IMR-90 (cell line): ENCODE measurements around the gene C3orf70. TPM values are rescaled to one million over a fixed set of nuclear protein-coding genes. Genes with fewer than 3 reads are reported as not detected.

Experiments used
- ATAC-seq: fragments of 200-7000 bp; cut with Tn5 transposase; 2 replicates; pipeline ENCODE4 v1.9.1; 2020; ENCODE audit warnings: low read depth, mild to moderate bottlenecking, moderate library complexity
- BruUV-seq: library from RNA; stranded (reverse); fragments of 400-500 nt; replicated peaks from 2 replicates; lab custom pipeline; 2021; lab: Mats Ljungman, UMichigan
- CTCF ChIA-PET: fragments of 300-600 bp; formaldehyde crosslinking; extraction: SDS; loops from one replicate; lab custom pipeline; 2021; ENCODE audit warnings: antibody characterized with exemption; lab: Yijun Ruan, JAX
- POLR2A ChIA-PET: fragments of 300-600 bp; sonication (Branson Sonifier 250); formaldehyde crosslinking; loops from one replicate; lab custom pipeline; 2022; ENCODE audit warnings: antibody characterized with exemption; ENCODE audit not compliant: unreplicated experiment; lab: Charles Lee
- DNase-seq: peaks from one replicate; pipeline ENCODE4 v3.0.0; 2013
- H2AFZ ChIP-seq: replicated peaks from 2 replicates; pipeline ENCODE3; 2013; ENCODE audit warnings: low read length, mild to moderate bottlenecking; ENCODE audit not compliant: poor library complexity
- H2AK5ac ChIP-seq: 2 replicates; pipeline ENCODE4 v1.6.1; 2013; ENCODE audit warnings: low read depth, low read length, inconsistent platforms
- H2AK9ac ChIP-seq: replicated peaks from 2 replicates; pipeline ENCODE3; 2013; ENCODE audit warnings: mild to moderate bottlenecking, low read depth, low read length, moderate library complexity; ENCODE audit not compliant: poor library complexity
- H2BK120ac ChIP-seq: 2 replicates; pipeline ENCODE4 v1.6.1; 2013; ENCODE audit warnings: low read depth, low read length, inconsistent platforms
- H2BK15ac ChIP-seq: 3 replicates; pipeline ENCODE4 v1.6.1; 2013; ENCODE audit warnings: low read depth, low read length, inconsistent platforms
- H2BK20ac ChIP-seq: 2 replicates; pipeline ENCODE4 v1.6.1; 2013; ENCODE audit warnings: low read depth, mild to moderate bottlenecking, inconsistent platforms, low read length, moderate library complexity
- H2BK5ac ChIP-seq: 2 replicates; pipeline ENCODE4 v1.6.1; 2013; ENCODE audit warnings: mild to moderate bottlenecking, low read depth, low read length, inconsistent platforms; ENCODE audit not compliant: poor library complexity, severe bottlenecking
- H3K14ac ChIP-seq: replicated peaks from 2 replicates; pipeline ENCODE4 v1.6.1; 2013; ENCODE audit warnings: low read depth, low read length, inconsistent platforms
- H3K18ac ChIP-seq: 2 replicates; pipeline ENCODE4 v1.6.1; 2013; ENCODE audit warnings: low read depth, low read length, control low read depth
- H3K23ac ChIP-seq: 2 replicates; pipeline ENCODE4 v1.6.1; 2013; ENCODE audit warnings: low read depth, low read length, inconsistent platforms
- H3K27ac ChIP-seq: 2 replicates; pipeline ENCODE4 v1.5.1; 2013; ENCODE audit warnings: mild to moderate bottlenecking, control low read depth, low read length; ENCODE audit not compliant: insufficient read depth
- H3K27me3 ChIP-seq: 2 replicates; pipeline ENCODE4 v1.6.1; 2013; ENCODE audit warnings: low read length; ENCODE audit not compliant: control insufficient read depth, insufficient read depth
- H3K36me3 ChIP-seq: 2 replicates; pipeline ENCODE4 v1.6.1; 2013; ENCODE audit warnings: low read length, mixed read lengths; ENCODE audit not compliant: control insufficient read depth, insufficient read depth
- H3K4ac ChIP-seq: 2 replicates; pipeline ENCODE4 v1.6.1; 2013; ENCODE audit warnings: low read depth, low read length, inconsistent platforms
- H3K4me1 ChIP-seq: 2 replicates; pipeline ENCODE4 v1.6.1; 2013; ENCODE audit warnings: low read length, mixed read lengths; ENCODE audit not compliant: control insufficient read depth, insufficient read depth
- H3K4me2 ChIP-seq: 2 replicates; pipeline ENCODE4 v1.6.1; 2013; ENCODE audit warnings: low read depth, mild to moderate bottlenecking, control low read depth, low read length, moderate library complexity
- H3K4me3 ChIP-seq: 2 replicates; pipeline ENCODE4 v1.5.1; 2013; ENCODE audit warnings: low read depth, mild to moderate bottlenecking, control low read depth, low read length, moderate library complexity; ENCODE audit not compliant: insufficient read depth
- H3K56ac ChIP-seq: 2 replicates; pipeline ENCODE4 v1.6.1; 2013; ENCODE audit warnings: low read length, inconsistent platforms; ENCODE audit not compliant: insufficient read depth; ENCODE audit errors: extremely low read depth
- H3K79me1 ChIP-seq, 2 experiments: 2 replicates each; pipeline ENCODE4 v1.6.1; 2013; ENCODE audit warnings: low read length in 2 of 2, inconsistent platforms in 1 of 2, low read depth in 1 of 2
- H3K9ac ChIP-seq: 2 replicates; pipeline ENCODE4 v1.6.1; 2013; ENCODE audit warnings: low read depth, low read length, control low read depth
- H3K9me1 ChIP-seq: 2 replicates; pipeline ENCODE4 v1.6.1; 2013; ENCODE audit warnings: low read length, inconsistent platforms; ENCODE audit not compliant: insufficient read depth
- H3K9me3 ChIP-seq: 2 replicates; pipeline ENCODE4 v1.6.1; 2013; ENCODE audit warnings: low read length; ENCODE audit not compliant: control insufficient read depth, insufficient read depth
- H4K20me1 ChIP-seq: 2 replicates; pipeline ENCODE4 v1.6.1; 2013; ENCODE audit warnings: low read length, inconsistent platforms; ENCODE audit not compliant: insufficient read depth
- H4K5ac ChIP-seq: 2 replicates; pipeline ENCODE4 v1.6.1; 2013; ENCODE audit warnings: mild to moderate bottlenecking, low read depth, low read length, control low read depth
- H4K8ac ChIP-seq, 2 experiments: 2 replicates each; pipeline ENCODE4 v1.6.1; 2013; ENCODE audit warnings: low read depth in 2 of 2, low read length in 2 of 2, control low read depth in 1 of 2, inconsistent platforms in 1 of 2
- H4K91ac ChIP-seq: 2 replicates; pipeline ENCODE4 v1.6.1; 2013; ENCODE audit warnings: low read depth, low read length, inconsistent platforms; ENCODE audit not compliant: insufficient read depth
- BHLHE40 ChIP-seq: fragments of 150-350 bp; IDR thresholded peaks from 2 replicates; pipeline ENCODE4 v1.6.1; 2016; ENCODE audit warnings: mild to moderate bottlenecking, low read depth, low read length
- CEBPB ChIP-seq: IDR thresholded peaks from 2 replicates; pipeline ENCODE4 v1.6.1; 2012; ENCODE audit warnings: low read depth, low read length, improper control_type of control experiment
- CHD1 ChIP-seq: IDR thresholded peaks from 2 replicates; pipeline ENCODE4 v1.6.1; 2012; ENCODE audit warnings: low read depth, low read length, improper control_type of control experiment
- CTCF ChIP-seq: conservative IDR thresholded peaks from 2 replicates; pipeline ENCODE4 v1.5.1; 2012; ENCODE audit warnings: mild to moderate bottlenecking, low read depth, low read length, improper control_type of control experiment
- ELK1 ChIP-seq: fragments of 150-350 bp; IDR thresholded peaks from 2 replicates; pipeline ENCODE4 v1.6.1; 2016; ENCODE audit warnings: low read depth, mild to moderate bottlenecking, low read length, moderate library complexity, borderline replicate concordance
- FOS ChIP-seq: fragments of 150-350 bp; IDR thresholded peaks from 2 replicates; pipeline ENCODE4 v1.6.1; 2016; ENCODE audit warnings: low read depth, low read length
- MAFK ChIP-seq: IDR thresholded peaks from 2 replicates; pipeline ENCODE4 v1.6.1; 2012; ENCODE audit warnings: low read depth, low read length, improper control_type of control experiment
- MAZ ChIP-seq: IDR thresholded peaks from 2 replicates; pipeline ENCODE4 v1.6.1; 2012; ENCODE audit warnings: low read depth, mild to moderate bottlenecking, low read length, improper control_type of control experiment, moderate library complexity, borderline replicate concordance
- MXI1 ChIP-seq: IDR thresholded peaks from 2 replicates; pipeline ENCODE4 v1.6.1; 2012; ENCODE audit warnings: low read depth, mild to moderate bottlenecking, low read length, moderate library complexity, borderline replicate concordance
- NFE2L2 ChIP-seq: fragments of 150-350 bp; IDR thresholded peaks from 2 replicates; pipeline ENCODE4 v1.6.1; 2016; ENCODE audit warnings: low read depth, mild to moderate bottlenecking, low read length
- POLR2A ChIP-seq: IDR thresholded peaks from 2 replicates; pipeline ENCODE4 v1.6.1; 2012; ENCODE audit warnings: mild to moderate bottlenecking, low read depth, low read length
- RAD21 ChIP-seq: IDR thresholded peaks from 2 replicates; pipeline ENCODE4 v1.6.1; 2012; ENCODE audit warnings: low read length, improper control_type of control experiment
- RCOR1 ChIP-seq: IDR thresholded peaks from 2 replicates; pipeline ENCODE4 v1.6.1; 2012; ENCODE audit warnings: mild to moderate bottlenecking, low read length, improper control_type of control experiment; ENCODE audit not compliant: insufficient replicate concordance
- RFX5 ChIP-seq: IDR thresholded peaks from 2 replicates; pipeline ENCODE4 v1.8.0; 2012; ENCODE audit warnings: low read depth, mild to moderate bottlenecking, low read length, moderate library complexity
- SMC3 ChIP-seq: fragments of 150-350 bp; IDR thresholded peaks from 2 replicates; pipeline ENCODE4 v1.6.1; 2016; ENCODE audit warnings: low read depth, mild to moderate bottlenecking, antibody characterized with exemption, low read length, moderate library complexity
- USF2 ChIP-seq: fragments of 150-350 bp; IDR thresholded peaks from 2 replicates; pipeline ENCODE4 v1.6.1; 2017; ENCODE audit warnings: mild to moderate bottlenecking, antibody characterized with exemption, low read length, low read depth
- WGBS, 2 experiments: methylation state at CpG; one replicate each; pipeline versions ENCODE4 v1.1.5 to v1.1.7; 2013; ENCODE audit warnings: missing lambda C conversion rate in 2 of 2; ENCODE audit not compliant: insufficient read length in 1 of 2; ENCODE audit errors: extremely low coverage in 2 of 2; 5-methylcytosine and 5-hydroxymethylcytosine counted together
- dilution Hi-C: fragments of 300-500 bp; cut with HindIII; formaldehyde crosslinking; loops from one replicate; pipeline ENCODE4 v1.14.3; 2018; ENCODE audit warnings: low sequenced_read_pairs; ENCODE audit not compliant: unreplicated experiment
- in situ Hi-C: fragments of 300-500 bp; cut with MboI; formaldehyde crosslinking; loops from 3 replicates; pipeline ENCODE4 v1.14.3; 2019; ENCODE audit warnings: low sequenced_read_pairs, inconsistent platforms, mixed read lengths
- intact Hi-C: fragments of 100-400 bp; cut with micrococcal nuclease; formaldehyde crosslinking; loops from 2 replicates; pipeline ENCODE4 v1.10.0; 2022
- polyA plus RNA-seq, 3 experiments: library from polyadenylated mRNA; depleted of rRNA; stranded (reverse); fragments of >200 nt; gene quantifications; 2 replicates each; pipeline ENCODE4 v1.2.3, GENCODE V29; 2012; ENCODE audit warnings: low replicate concordance in 1 of 3
- total RNA-seq: library from RNA; depleted of rRNA; stranded (reverse); fragments of >200 nt; gene quantifications from 2 replicates; pipeline ENCODE4 v1.2.3, GENCODE V29; 2012

C3orf70 gene
- total and polyA plus RNA-seq, 2 of the 4 experiments (the other 2 are of a cell fraction), result 0.96 to 1.8 TPM

GRCh38 chr3:185199671-185200070, 46.8 kb upstream of the C3orf70 start:
- no TSS peak for BruUV-seq
- Histone ChIP-seq H3K23ac (no peak overlapping the region), H2BK20ac (no peak overlapping the region), H3K9ac (no peak overlapping the region), H2AK5ac (no peak overlapping the region), H3K36me3 (no peaks in the 10 kb centered on the region), H2AFZ (no peak overlapping the region), H3K4ac (no peak overlapping the region), H4K8ac (no peak overlapping the region), H2BK15ac (no peak overlapping the region), H3K4me1 (no peaks in the 10 kb centered on the region), H3K27ac (no peak overlapping the region), H3K4me3 (no peak overlapping the region), H4K20me1 (no peaks in the 10 kb centered on the region), H3K9me1 (peaks cover 4% of the 10 kb centered on the region), H3K4me2 (no peak overlapping the region), H3K14ac (no peak overlapping the region), H3K56ac (no peak overlapping the region), H4K91ac (no peak overlapping the region), H3K27me3 (no peaks in the 10 kb centered on the region), H2AK9ac (no peak overlapping the region), H2BK5ac (no peak overlapping the region), H4K5ac (no peak overlapping the region), H3K9me3 (no peaks in the 10 kb centered on the region), H3K18ac (no peak overlapping the region), H3K79me1 (no peaks in the 10 kb centered on the region), H2BK120ac (no peak overlapping the region)
- in situ Hi-C loops (loop anchor here (25.0 kb wide), 1 partner anchor 312 kb away; no protein-coding TSS in a partner anchor), dilution Hi-C loops (no loop called here), intact Hi-C loops (no loop called here)
- POLR2A ChIA-PET, result no interaction called here
- no peak for TF ChIP-seq MAFK
- TF ChIP-seq FOS, result no peak
- TF ChIP-seq CEBPB, result no peak
- TF ChIP-seq ELK1, result no peak
- no peak for TF ChIP-seq NFE2L2
- no peak for TF ChIP-seq MXI1
- no peak for TF ChIP-seq RAD21
- TF ChIP-seq POLR2A, result no peak
- TF ChIP-seq RCOR1, result no peak
- TF ChIP-seq MAZ, result no peak
- TF ChIP-seq RFX5, result no peak
- TF ChIP-seq BHLHE40, result no peak
- TF ChIP-seq SMC3, result no peak
- TF ChIP-seq CTCF, result no peak
- no peak for TF ChIP-seq CHD1
- TF ChIP-seq USF2, result no peak
- ATAC-seq (no peak), DNase-seq (no peak)
- CTCF ChIA-PET, result no interaction called here
- WGBS, 2 experiments, result 88% methylated on average over 3 of the region's 5 CpGs; no CpG with 5 or more reads in 1 of the 2 experiments
